Neural cell (in vitro differentiated cells): ENCODE data around the gene MAGI2. TPM values are rescaled to one million over a fixed set of nuclear protein-coding genes. Genes with fewer than 3 reads are reported as not detected.

Experiments used
- H2AFZ ChIP-seq: fragments of 200-600, 300-800 bp; sonication (generic), shearing (Covaris generic); 2 replicates; pipeline ENCODE4 v1.6.0; 2014; ENCODE audit warnings: low read depth, mild to moderate bottlenecking, antibody characterized with exemption, low read length, moderate library complexity
- H3F3A ChIP-seq: fragments of 200-600 bp; shearing (Covaris generic); 2 replicates; pipeline ENCODE4 v1.6.1; 2016; ENCODE audit warnings: mild to moderate bottlenecking, moderate library complexity, mixed read lengths, antibody characterized with exemption, low read length; ENCODE audit not compliant: insufficient read depth, poor library complexity, severe bottlenecking
- H3K27ac ChIP-seq: fragments of 200-600, 300-800 bp; sonication (generic), shearing (Covaris generic); 2 replicates; pipeline ENCODE4 v1.5.1; 2014; ENCODE audit warnings: mild to moderate bottlenecking, low read length, moderate library complexity
- H3K27me3 ChIP-seq: fragments of 300-800, 200-600 bp; sonication (generic), shearing (Covaris generic); 2 replicates; pipeline ENCODE4 v1.6.0; 2014; ENCODE audit warnings: mild to moderate bottlenecking, low read depth, low read length, moderate library complexity; ENCODE audit not compliant: insufficient read depth
- H3K36me3 ChIP-seq: fragments of 300-800, 200-600 bp; sonication (generic), shearing (Covaris generic); 2 replicates; pipeline ENCODE4 v1.5.1; 2014; ENCODE audit warnings: mild to moderate bottlenecking, antibody characterized with exemption, low read length, moderate library complexity; ENCODE audit not compliant: insufficient read depth
- H3K4me2 ChIP-seq: fragments of 300-800, 200-600 bp; sonication (generic), shearing (Covaris generic); 2 replicates; pipeline ENCODE4 v1.6.0; 2014; ENCODE audit warnings: mild to moderate bottlenecking, low read length
- H3K4me3 ChIP-seq: fragments of 300-800, 200-600 bp; sonication (generic), shearing (Covaris generic); 2 replicates; pipeline ENCODE4 v1.5.1; 2014; ENCODE audit warnings: mild to moderate bottlenecking, low read length, moderate library complexity
- H3K79me2 ChIP-seq: fragments of 200-600 bp; shearing (Covaris generic); replicated peaks from 2 replicates; pipeline ENCODE4 v1.6.0; 2014; ENCODE audit warnings: mild to moderate bottlenecking, low read length, moderate library complexity; ENCODE audit not compliant: insufficient read depth
- H3K9ac ChIP-seq: fragments of 300-800, 200-600 bp; sonication (generic), shearing (Covaris generic); 2 replicates; pipeline ENCODE4 v1.6.1; 2016; ENCODE audit warnings: mild to moderate bottlenecking, low read length, mixed read lengths
- H3K9me2 ChIP-seq: fragments of 200-600 bp; shearing (Covaris generic); 2 replicates; pipeline ENCODE4 v1.6.1; 2016; ENCODE audit warnings: mild to moderate bottlenecking, low read length, mixed read lengths; ENCODE audit not compliant: insufficient read depth
- H3K9me3 ChIP-seq: fragments of 200-600, 300-800 bp; sonication (generic), shearing (Covaris generic); 2 replicates; pipeline ENCODE4 v1.6.1; 2016; ENCODE audit warnings: mild to moderate bottlenecking, mixed run types, low read length, moderate library complexity, mixed read lengths
- H4K20me1 ChIP-seq: fragments of 200-600 bp; shearing (Covaris generic); 2 replicates; pipeline ENCODE4 v1.6.1; 2016; ENCODE audit warnings: mild to moderate bottlenecking, mixed run types; ENCODE audit not compliant: insufficient read depth
- EP300 ChIP-seq: fragments of 450-650 bp; conservative IDR thresholded peaks from 2 replicates; pipeline ENCODE4 v1.6.1; 2014; ENCODE audit warnings: antibody characterized with exemption, mild to moderate bottlenecking, moderate library complexity; ENCODE audit not compliant: poor library complexity, severe bottlenecking
- EZH2 ChIP-seq: fragments of 200-600, 300-800 bp; shearing (Covaris generic), sonication (generic); IDR thresholded peaks from 2 replicates; pipeline ENCODE4 v1.6.1; 2014; ENCODE audit warnings: antibody characterized with exemption, low read length, borderline replicate concordance, mild to moderate bottlenecking; ENCODE audit not compliant: insufficient read depth, poor library complexity, severe bottlenecking
- MXI1 ChIP-seq: fragments of 450-650 bp; conservative IDR thresholded peaks from 2 replicates; pipeline ENCODE4 v1.6.1; 2014; ENCODE audit warnings: antibody characterized with exemption, mild to moderate bottlenecking; ENCODE audit not compliant: poor library complexity, severe bottlenecking
- POLR2AphosphoS5 ChIP-seq: IDR thresholded peaks from 2 replicates; pipeline ENCODE4 v1.6.1; 2012
- RAD21 ChIP-seq: fragments of 450-650 bp; conservative IDR thresholded peaks from 2 replicates; pipeline ENCODE4 v1.6.1; 2014; ENCODE audit warnings: antibody characterized with exemption, mild to moderate bottlenecking, moderate library complexity
- SMC3 ChIP-seq: fragments of 450-650 bp; conservative IDR thresholded peaks from 2 replicates; pipeline ENCODE4 v1.6.1; 2014; ENCODE audit warnings: antibody characterized with exemption, mild to moderate bottlenecking, moderate library complexity; ENCODE audit not compliant: poor library complexity
- TAF1 ChIP-seq: IDR thresholded peaks from 2 replicates; pipeline ENCODE4 v1.6.1; 2012; ENCODE audit warnings: low read depth
- polyA plus RNA-seq: library from polyadenylated mRNA; depleted of rRNA; stranded (reverse); fragments of >200 nt; gene quantifications from 2 replicates; pipeline ENCODE4 v1.2.3, GENCODE V29; 2014
- TF ChIP-seq, protein P1 (sequence below): fragments of 450-650 bp; IDR thresholded peaks from 2 replicates; pipeline ENCODE4 v1.5.1; 2014; ENCODE audit warnings: antibody characterized with exemption, mild to moderate bottlenecking, moderate library complexity; ENCODE audit not compliant: poor library complexity, severe bottlenecking
- TF ChIP-seq, protein P2 (sequence below): IDR thresholded peaks from 2 replicates; pipeline ENCODE4 v1.6.1; 2012; ENCODE audit warnings: borderline replicate concordance

MAGI2 gene
- polyA plus RNA-seq, 1 donor from 2014 or later, result 19.3 TPM

DNA sequence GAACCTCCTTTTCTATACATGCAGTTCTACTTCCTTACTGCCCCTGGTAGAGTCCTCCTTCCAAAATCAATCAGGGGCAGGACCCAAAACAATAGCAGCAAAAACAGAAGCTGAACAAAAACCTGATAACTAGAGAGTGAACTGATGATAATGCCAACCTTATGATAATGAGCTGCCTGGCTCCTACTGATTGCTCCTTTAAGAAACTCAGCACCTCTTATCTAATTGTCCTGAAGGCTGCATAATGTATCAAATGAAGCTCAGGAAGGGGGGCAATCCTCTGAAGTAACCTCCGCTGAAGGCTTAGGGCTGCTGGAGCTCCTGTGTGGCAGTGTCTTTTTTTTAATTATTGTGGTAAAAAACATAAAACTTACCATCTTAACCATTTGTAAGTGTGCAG is 1397.9 kb downstream of the MAGI2 start:
- Histone ChIP-seq H3K36me3 (no peaks in the 10 kb centered on the region), H3K27me3 (no peaks in the 10 kb centered on the region), H3K9ac (peak overlapping the region; percentile 52), H3K27ac (peak overlapping the region; percentile 78), H2AFZ (no peak overlapping the region), H3K4me3 (peak overlapping the region; percentile 42), H4K20me1 (no peaks in the 10 kb centered on the region), H3K79me2 (no peaks in the 10 kb centered on the region), H3K4me2 (peak overlapping the region; percentile 15), H3F3A (peaks cover under 1% of the 10 kb centered on the region), H3K9me3 (no peaks in the 10 kb centered on the region), H3K9me2 (no peaks in the 10 kb centered on the region)
- TF ChIP-seq, protein P1, sequence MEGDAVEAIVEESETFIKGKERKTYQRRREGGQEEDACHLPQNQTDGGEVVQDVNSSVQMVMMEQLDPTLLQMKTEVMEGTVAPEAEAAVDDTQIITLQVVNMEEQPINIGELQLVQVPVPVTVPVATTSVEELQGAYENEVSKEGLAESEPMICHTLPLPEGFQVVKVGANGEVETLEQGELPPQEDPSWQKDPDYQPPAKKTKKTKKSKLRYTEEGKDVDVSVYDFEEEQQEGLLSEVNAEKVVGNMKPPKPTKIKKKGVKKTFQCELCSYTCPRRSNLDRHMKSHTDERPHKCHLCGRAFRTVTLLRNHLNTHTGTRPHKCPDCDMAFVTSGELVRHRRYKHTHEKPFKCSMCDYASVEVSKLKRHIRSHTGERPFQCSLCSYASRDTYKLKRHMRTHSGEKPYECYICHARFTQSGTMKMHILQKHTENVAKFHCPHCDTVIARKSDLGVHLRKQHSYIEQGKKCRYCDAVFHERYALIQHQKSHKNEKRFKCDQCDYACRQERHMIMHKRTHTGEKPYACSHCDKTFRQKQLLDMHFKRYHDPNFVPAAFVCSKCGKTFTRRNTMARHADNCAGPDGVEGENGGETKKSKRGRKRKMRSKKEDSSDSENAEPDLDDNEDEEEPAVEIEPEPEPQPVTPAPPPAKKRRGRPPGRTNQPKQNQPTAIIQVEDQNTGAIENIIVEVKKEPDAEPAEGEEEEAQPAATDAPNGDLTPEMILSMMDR, result no peak
- TF ChIP-seq SMC3 (no peak), TAF1 (no peak), EP300 (no peak), MXI1 (no peak), EZH2 (no peak), POLR2AphosphoS5 (no peak), RAD21 (no peak)
- TF ChIP-seq, protein P2, sequence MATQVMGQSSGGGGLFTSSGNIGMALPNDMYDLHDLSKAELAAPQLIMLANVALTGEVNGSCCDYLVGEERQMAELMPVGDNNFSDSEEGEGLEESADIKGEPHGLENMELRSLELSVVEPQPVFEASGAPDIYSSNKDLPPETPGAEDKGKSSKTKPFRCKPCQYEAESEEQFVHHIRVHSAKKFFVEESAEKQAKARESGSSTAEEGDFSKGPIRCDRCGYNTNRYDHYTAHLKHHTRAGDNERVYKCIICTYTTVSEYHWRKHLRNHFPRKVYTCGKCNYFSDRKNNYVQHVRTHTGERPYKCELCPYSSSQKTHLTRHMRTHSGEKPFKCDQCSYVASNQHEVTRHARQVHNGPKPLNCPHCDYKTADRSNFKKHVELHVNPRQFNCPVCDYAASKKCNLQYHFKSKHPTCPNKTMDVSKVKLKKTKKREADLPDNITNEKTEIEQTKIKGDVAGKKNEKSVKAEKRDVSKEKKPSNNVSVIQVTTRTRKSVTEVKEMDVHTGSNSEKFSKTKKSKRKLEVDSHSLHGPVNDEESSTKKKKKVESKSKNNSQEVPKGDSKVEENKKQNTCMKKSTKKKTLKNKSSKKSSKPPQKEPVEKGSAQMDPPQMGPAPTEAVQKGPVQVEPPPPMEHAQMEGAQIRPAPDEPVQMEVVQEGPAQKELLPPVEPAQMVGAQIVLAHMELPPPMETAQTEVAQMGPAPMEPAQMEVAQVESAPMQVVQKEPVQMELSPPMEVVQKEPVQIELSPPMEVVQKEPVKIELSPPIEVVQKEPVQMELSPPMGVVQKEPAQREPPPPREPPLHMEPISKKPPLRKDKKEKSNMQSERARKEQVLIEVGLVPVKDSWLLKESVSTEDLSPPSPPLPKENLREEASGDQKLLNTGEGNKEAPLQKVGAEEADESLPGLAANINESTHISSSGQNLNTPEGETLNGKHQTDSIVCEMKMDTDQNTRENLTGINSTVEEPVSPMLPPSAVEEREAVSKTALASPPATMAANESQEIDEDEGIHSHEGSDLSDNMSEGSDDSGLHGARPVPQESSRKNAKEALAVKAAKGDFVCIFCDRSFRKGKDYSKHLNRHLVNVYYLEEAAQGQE, result no peak

DNA sequence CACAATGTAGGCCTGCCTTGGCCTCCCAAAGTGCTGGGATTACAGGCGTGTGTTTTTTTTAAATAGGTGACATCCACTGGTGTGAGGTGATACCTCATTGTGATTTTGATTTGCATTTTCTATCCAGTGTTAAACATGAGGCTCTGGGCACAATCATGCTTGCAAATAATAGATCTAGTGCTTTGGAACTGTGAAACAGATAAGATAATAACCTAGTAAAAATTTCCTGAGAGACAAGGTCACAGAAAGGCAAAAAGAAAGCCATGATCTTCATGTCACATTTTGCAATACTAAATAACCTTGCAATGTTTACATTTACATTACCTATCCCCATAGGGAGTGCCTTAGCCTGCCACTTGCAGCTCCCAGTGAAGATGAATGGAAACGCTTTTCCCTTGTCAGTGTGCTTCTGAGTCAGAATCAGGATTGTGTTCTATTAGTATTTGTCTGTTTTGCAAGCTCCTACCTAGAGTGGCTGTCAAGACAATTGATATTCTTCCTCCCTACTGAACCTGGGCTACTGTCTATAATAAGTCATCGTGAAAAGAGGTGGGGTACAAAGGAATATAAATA is 1398.4 kb downstream of the MAGI2 start:
- Histone ChIP-seq H2AFZ (no peak overlapping the region), H3K27me3 (no peaks in the 10 kb centered on the region), H3K4me3 (peak overlapping the region; percentile 42), H3K9me2 (no peaks in the 10 kb centered on the region), H3K9ac (peak overlapping the region; percentile 52), H3K36me3 (no peaks in the 10 kb centered on the region), H3K27ac (peak overlapping the region; percentile 78), H4K20me1 (no peaks in the 10 kb centered on the region), H3K79me2 (no peaks in the 10 kb centered on the region), H3K9me3 (no peaks in the 10 kb centered on the region), H3F3A (peaks cover 6% of the 10 kb centered on the region), H3K4me2 (peak overlapping the region; percentile 15)
- TF ChIP-seq, protein P1, result no peak
- no peak for TF ChIP-seq TAF1
- TF ChIP-seq, protein P2, result peak; percentile 77
- TF ChIP-seq EP300, result peak; percentile 91
- TF ChIP-seq SMC3, result peak; percentile 21
- TF ChIP-seq POLR2AphosphoS5, result peak; percentile 81
- no peak for TF ChIP-seq EZH2
